ENCODE data around the gene FHOD3. TPM values are rescaled to one million over a fixed set of nuclear protein-coding genes. Genes with fewer than 3 reads are reported as not detected.

Gene FHOD3
- total and polyA plus RNA-seq, 4 donors = 6.2 to 42.0 (median 20.4) TPM

DNA sequence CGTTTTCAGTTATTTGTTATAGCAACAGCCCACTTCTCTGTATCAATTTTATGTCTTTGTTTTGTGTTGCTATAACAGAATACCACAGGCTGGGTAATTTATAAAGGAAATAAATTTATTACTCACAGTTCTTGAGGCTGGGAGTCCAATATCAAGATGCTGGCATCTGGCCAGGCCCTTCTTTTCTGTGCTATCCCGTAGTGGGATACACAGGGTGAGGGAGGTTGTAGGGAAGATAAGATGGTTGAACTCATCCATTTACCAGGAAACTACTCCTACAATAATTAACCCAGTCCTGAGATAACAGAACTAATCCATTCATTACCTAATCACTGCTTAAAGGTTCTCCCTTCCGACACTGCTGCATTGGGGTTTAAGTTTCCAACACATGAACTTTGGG lies 310.6 kb downstream of the FHOD3 start:
- DNase-seq = no peak

DNA sequence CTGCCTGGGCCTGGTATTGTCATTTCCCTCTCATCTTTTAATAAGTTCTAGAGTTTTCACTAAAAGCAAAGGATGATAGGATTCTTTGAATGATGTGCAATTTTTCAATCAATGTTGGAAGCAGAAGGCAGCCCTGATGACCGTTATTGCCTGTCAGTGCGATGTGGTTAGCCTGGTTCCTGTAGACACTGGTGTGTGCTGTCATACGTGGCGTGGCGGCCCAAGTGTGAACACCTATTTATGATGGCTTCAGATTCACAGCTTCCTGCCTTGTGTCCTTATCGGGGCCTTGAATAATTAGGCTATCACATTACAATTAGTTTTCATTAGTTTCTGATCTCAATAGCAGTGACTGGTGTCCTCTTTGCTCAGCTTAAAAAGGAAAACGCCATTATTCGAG lies 312.7 kb downstream of the FHOD3 start:
- Histone ChIP-seq H3K4me3 (ENCODE audit: low read length in 2 of 2) (no peak overlapping the region), H3K36me3 (ENCODE audit: control insufficient read depth in 1 of 2, insufficient read depth in 2 of 2, low read length in 1 of 2) (no peaks in the 10 kb centered on the region), H3K27me3 (ENCODE audit: control insufficient read depth in 1 of 2, insufficient read depth in 2 of 2, low read length in 1 of 2) (no peaks in the 10 kb centered on the region), H3K4me1 (ENCODE audit: control insufficient read depth in 1 of 2, insufficient read depth in 2 of 2, low read length in 2 of 2) (no peaks in the 10 kb centered on the region), H3K9me3 (ENCODE audit: control insufficient read depth, low read length) (no peaks in the 10 kb centered on the region), H3K27ac (ENCODE audit: low read depth in 1 of 2, low read length in 2 of 2) (no peak overlapping the region)
- ATAC-seq (ENCODE audit: low FRiP score) = no peak
- WGBS, 2 donors = 95 to 96% methylated on average over 8 of the region's 8 CpGs
- DNase-seq = no peak
- intact Hi-C loops (cut with DNase I) = no loop called here

More for the DNA sequence above, 310.6 kb downstream of the FHOD3 start:
- intact Hi-C loops (cut with DNase I) = no loop called here
- Histone ChIP-seq H3K27me3 (ENCODE audit: control insufficient read depth in 1 of 2, insufficient read depth in 2 of 2, low read length in 1 of 2) (no peaks in the 10 kb centered on the region), H3K9me3 (ENCODE audit: control insufficient read depth, low read length) (no peaks in the 10 kb centered on the region), H3K4me1 (ENCODE audit: control insufficient read depth in 1 of 2, insufficient read depth in 2 of 2, low read length in 2 of 2) (no peaks in the 10 kb centered on the region), H3K36me3 (ENCODE audit: control insufficient read depth in 1 of 2, insufficient read depth in 2 of 2, low read length in 1 of 2) (peaks cover 0 to 1% of the 10 kb centered on the region in 2 donors), H3K4me3 (ENCODE audit: low read length in 2 of 2) (no peak overlapping the region), H3K27ac (ENCODE audit: low read depth in 1 of 2, low read length in 2 of 2) (no peak overlapping the region)
- no peak for ATAC-seq (ENCODE audit: low FRiP score)
- 74 to 86% methylated on average over 3 of the region's 3 CpGs for WGBS, 2 donors

DNA sequence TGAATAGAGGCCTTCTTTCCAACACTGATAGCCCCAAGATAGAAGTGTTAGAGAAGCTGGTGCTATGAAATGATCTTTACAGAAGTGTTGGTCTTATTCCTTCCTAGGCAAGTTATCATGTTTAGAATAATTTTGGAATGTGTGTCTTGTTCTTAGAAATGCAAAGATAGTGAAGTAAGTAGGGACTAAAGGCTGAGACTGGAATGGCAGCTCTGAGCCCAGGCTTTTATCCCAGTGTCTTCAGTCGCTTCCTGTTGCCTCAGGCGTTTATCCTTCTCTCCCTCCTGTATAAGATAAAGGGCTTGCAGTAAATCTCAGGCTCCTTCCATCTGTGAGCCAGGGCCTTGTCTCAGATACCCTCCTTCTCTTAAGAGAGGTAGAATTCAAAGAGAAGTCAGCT lies 313.1 kb downstream of the FHOD3 start:
- WGBS, 2 donors = 79 to 83% methylated on average over 2 of the region's 2 CpGs
- Histone ChIP-seq H3K4me3 (ENCODE audit: low read length in 2 of 2) (no peak overlapping the region), H3K4me1 (ENCODE audit: control insufficient read depth in 1 of 2, insufficient read depth in 2 of 2, low read length in 2 of 2) (no peaks in the 10 kb centered on the region), H3K27me3 (ENCODE audit: control insufficient read depth in 1 of 2, insufficient read depth in 2 of 2, low read length in 1 of 2) (no peaks in the 10 kb centered on the region), H3K9me3 (ENCODE audit: control insufficient read depth, low read length) (no peaks in the 10 kb centered on the region), H3K27ac (ENCODE audit: low read depth in 1 of 2, low read length in 2 of 2) (no peak overlapping the region), H3K36me3 (ENCODE audit: control insufficient read depth in 1 of 2, insufficient read depth in 2 of 2, low read length in 1 of 2) (no peaks in the 10 kb centered on the region)
- DNase-seq (no peak), ATAC-seq (ENCODE audit: low FRiP score) (no peak)
- intact Hi-C loops (cut with DNase I) = no loop called here

DNA sequence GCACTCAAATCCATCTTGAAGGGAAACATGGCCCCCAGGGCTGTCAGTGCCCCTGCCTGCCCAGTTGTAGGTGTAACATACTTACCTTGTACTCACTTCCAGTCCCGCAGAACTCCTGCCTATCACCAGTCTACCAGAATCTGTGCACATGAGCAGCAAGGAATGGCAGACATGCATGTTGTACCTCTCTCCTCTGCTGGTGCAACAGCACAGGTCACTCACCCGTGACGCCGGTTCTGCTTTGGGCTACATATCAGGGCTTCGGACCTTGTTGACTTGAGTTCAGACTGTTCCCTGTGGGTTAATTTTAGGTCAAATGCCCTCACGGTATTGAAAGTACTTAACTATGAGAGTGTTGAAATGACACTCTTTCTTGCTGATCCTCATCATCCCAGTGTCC lies 315.6 kb downstream of the FHOD3 start:
- intact Hi-C loops (cut with DNase I) = no loop called here
- ATAC-seq (ENCODE audit: low FRiP score) = no peak
- no peak overlapping the region for H3K4me3 ChIP-seq (ENCODE audit: low read length in 2 of 2)

DNA sequence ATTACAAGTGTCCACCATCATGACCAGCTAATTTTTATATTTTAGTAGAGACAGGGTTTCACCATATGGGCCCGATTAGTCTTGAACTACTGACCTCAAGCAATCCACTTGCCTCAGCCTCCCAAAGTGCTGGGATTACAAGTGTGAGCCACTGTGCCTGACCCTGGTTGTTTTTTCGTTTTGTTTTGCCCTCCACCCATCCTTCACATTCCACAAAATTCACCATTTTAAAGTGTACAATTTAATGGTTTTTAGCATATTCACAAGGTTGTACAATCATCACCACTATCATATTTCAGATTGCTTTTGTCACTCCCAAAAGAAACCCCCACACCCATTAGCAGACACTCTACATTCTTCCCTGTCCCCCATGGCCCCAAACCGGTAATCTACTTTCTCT lies 316.3 kb downstream of the FHOD3 start:
- no peak for DNase-seq
- no peak overlapping the region for H3K27ac ChIP-seq (ENCODE audit: low read depth in 1 of 2, low read length in 2 of 2)
- WGBS, 2 donors = 92% methylated on average over 3 of the region's 3 CpGs

More for the DNA sequence above, 315.6 kb downstream of the FHOD3 start:
- no peak for DNase-seq
- H3K27ac ChIP-seq (ENCODE audit: low read depth in 1 of 2, low read length in 2 of 2) = no peak overlapping the region
- H3K4me1 ChIP-seq (ENCODE audit: control insufficient read depth in 1 of 2, insufficient read depth in 2 of 2, low read length in 2 of 2) = no peaks in the 10 kb centered on the region
- H3K9me3 ChIP-seq (ENCODE audit: control insufficient read depth, low read length) = no peaks in the 10 kb centered on the region
- H3K27me3 ChIP-seq (ENCODE audit: control insufficient read depth in 1 of 2, insufficient read depth in 2 of 2, low read length in 1 of 2) = no peaks in the 10 kb centered on the region
- H3K36me3 ChIP-seq (ENCODE audit: control insufficient read depth in 1 of 2, insufficient read depth in 2 of 2, low read length in 1 of 2) = no peaks in the 10 kb centered on the region
- 86 to 93% methylated on average over 6 of the region's 6 CpGs for WGBS, 2 donors

DNA sequence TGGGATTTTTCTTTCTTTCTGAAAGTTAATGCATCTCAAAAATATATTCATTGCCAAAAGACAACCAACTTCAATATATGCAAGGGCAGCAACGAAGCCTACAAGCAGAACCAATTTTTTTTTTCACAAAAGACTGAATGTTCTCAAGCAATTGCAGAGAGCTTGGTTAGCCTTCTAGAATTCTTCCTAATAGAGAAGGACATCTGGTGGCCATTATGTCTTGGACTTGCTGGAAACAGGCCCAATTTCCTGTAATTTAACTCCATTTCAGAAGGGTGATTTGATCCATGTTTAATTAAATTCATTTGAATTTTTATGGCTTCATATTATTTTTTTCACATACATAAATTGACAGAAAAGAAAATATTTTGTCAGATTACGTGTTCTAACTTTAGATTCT lies 323.3 kb downstream of the FHOD3 start:
- DNase-seq (no peak), ATAC-seq (ENCODE audit: low FRiP score) (no peak)
- 42 to 47% methylated on average over 2 of the region's 2 CpGs for WGBS, 2 donors
- Histone ChIP-seq H3K27ac (ENCODE audit: low read depth in 1 of 2, low read length in 2 of 2) (no peak overlapping the region), H3K36me3 (ENCODE audit: control insufficient read depth in 1 of 2, insufficient read depth in 2 of 2, low read length in 1 of 2) (no peaks in the 10 kb centered on the region), H3K27me3 (ENCODE audit: control insufficient read depth in 1 of 2, insufficient read depth in 2 of 2, low read length in 1 of 2) (no peaks in the 10 kb centered on the region), H3K4me3 (ENCODE audit: low read length in 2 of 2) (no peak overlapping the region), H3K4me1 (ENCODE audit: control insufficient read depth in 1 of 2, insufficient read depth in 2 of 2, low read length in 2 of 2) (peaks cover 0 to 5% of the 10 kb centered on the region in 2 donors), H3K9me3 (ENCODE audit: control insufficient read depth, low read length) (no peaks in the 10 kb centered on the region)
- intact Hi-C loops (cut with DNase I) = no loop called here

More for the DNA sequence above, 316.3 kb downstream of the FHOD3 start:
- ATAC-seq (ENCODE audit: low FRiP score) = no peak
- Histone ChIP-seq H3K9me3 (ENCODE audit: control insufficient read depth, low read length) (no peaks in the 10 kb centered on the region), H3K36me3 (ENCODE audit: control insufficient read depth in 1 of 2, insufficient read depth in 2 of 2, low read length in 1 of 2) (no peaks in the 10 kb centered on the region), H3K4me1 (ENCODE audit: control insufficient read depth in 1 of 2, insufficient read depth in 2 of 2, low read length in 2 of 2) (no peaks in the 10 kb centered on the region), H3K27me3 (ENCODE audit: control insufficient read depth in 1 of 2, insufficient read depth in 2 of 2, low read length in 1 of 2) (no peaks in the 10 kb centered on the region), H3K4me3 (ENCODE audit: low read length in 2 of 2) (no peak overlapping the region)
- intact Hi-C loops (cut with DNase I) = no loop called here

DNA sequence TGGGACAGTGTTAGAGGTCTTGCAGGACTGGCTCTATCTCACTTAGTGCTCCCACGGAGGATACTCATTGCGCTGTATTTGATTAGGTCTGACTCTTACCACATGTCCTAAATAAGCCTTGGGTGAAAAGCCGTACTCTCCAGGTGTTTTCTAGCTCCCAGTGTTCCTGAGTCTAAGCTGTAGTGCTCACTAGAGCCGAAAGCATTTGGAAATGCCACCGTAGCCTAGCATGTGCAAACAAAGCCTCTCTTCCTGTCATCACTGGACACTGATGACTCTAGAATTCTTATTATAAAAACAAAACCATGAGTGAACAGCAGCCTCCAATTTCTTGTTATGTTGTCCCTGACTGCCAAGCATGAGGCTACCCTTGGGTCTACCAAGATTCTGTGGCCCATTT lies 325.1 kb downstream of the FHOD3 start:
- no peak for DNase-seq
- H3K4me1 ChIP-seq (ENCODE audit: control insufficient read depth in 1 of 2, insufficient read depth in 2 of 2, low read length in 2 of 2) = peaks cover 0 to 5% of the 10 kb centered on the region in 2 donors
- intact Hi-C loops (cut with DNase I) = no loop called here
- no peaks in the 10 kb centered on the region for H3K27me3 ChIP-seq (ENCODE audit: control insufficient read depth in 1 of 2, insufficient read depth in 2 of 2, low read length in 1 of 2)
- no peaks in the 10 kb centered on the region for H3K36me3 ChIP-seq (ENCODE audit: control insufficient read depth in 1 of 2, insufficient read depth in 2 of 2, low read length in 1 of 2)
- ATAC-seq (ENCODE audit: low FRiP score) = no peak
- H3K27ac ChIP-seq (ENCODE audit: low read depth in 1 of 2, low read length in 2 of 2) = no peak overlapping the region
- H3K4me3 ChIP-seq (ENCODE audit: low read length in 2 of 2) = no peak overlapping the region
- H3K9me3 ChIP-seq (ENCODE audit: control insufficient read depth, low read length) = no peaks in the 10 kb centered on the region
- whole genome bisulfite sequencing, 2 donors = 86 to 87% methylated on average over 5 of the region's 5 CpGs

DNA sequence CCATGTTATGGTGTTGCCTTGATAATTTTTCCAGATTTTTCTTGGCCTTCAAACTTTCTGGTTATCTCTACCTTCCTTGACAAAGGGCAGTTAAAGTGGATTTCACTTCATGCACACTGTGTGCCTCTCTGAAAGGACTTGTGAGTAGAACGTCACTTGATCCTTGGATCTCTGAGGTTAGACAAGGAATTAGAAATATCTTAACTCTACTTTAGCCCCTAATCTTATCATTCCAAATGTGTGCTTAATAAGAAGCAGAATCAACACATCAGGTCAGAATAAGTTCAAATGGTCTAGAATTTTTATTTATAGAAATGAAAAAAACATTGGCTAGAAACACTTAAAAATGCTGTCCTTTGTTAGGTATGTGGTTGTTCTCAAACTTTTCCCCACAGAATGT lies 325.6 kb downstream of the FHOD3 start:
- H3K36me3 ChIP-seq (ENCODE audit: control insufficient read depth in 1 of 2, insufficient read depth in 2 of 2, low read length in 1 of 2) = no peaks in the 10 kb centered on the region
- no peaks in the 10 kb centered on the region for H3K9me3 ChIP-seq (ENCODE audit: control insufficient read depth, low read length)
- no peak for DNase-seq
- H3K27me3 ChIP-seq (ENCODE audit: control insufficient read depth in 1 of 2, insufficient read depth in 2 of 2, low read length in 1 of 2) = no peaks in the 10 kb centered on the region
- intact Hi-C loops (cut with DNase I) = no loop called here
- H3K4me3 ChIP-seq (ENCODE audit: low read length in 2 of 2) = no peak overlapping the region
- peaks cover 0 to 5% of the 10 kb centered on the region in 2 donors for H3K4me1 ChIP-seq (ENCODE audit: control insufficient read depth in 1 of 2, insufficient read depth in 2 of 2, low read length in 2 of 2)
- no peak overlapping the region for H3K27ac ChIP-seq (ENCODE audit: low read depth in 1 of 2, low read length in 2 of 2)
- no peak for ATAC-seq (ENCODE audit: low FRiP score)
- 12 to 21% methylated on average over 1 of the region's 1 CpG for whole genome bisulfite sequencing, 2 donors

DNA sequence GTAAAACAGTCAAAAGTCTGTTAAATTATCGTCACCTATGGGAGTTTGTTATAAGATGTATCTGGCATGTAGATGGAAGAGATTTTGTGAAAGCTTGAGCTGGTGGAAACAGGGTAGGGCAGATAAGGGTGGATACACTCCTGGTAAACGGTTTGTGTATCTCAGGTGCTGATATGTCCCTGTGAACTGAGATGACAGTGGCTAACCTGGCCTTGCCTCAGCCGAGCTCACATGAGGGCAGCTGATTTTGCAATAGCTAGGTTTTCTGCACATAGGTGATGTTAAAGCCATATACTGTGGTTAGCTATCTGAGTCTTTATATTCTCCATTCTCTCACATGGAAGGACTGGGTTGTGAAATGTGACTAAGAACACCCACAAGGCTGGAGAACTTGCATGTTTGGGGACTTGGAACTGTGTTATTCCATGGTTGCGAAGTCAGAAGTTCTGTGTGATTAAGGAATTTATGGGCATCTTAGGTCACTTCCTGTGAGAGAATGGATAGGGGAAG lies 326.2 kb downstream of the FHOD3 start:
- Histone ChIP-seq H3K27me3 (ENCODE audit: control insufficient read depth in 1 of 2, insufficient read depth in 2 of 2, low read length in 1 of 2) (no peaks in the 10 kb centered on the region), H3K36me3 (ENCODE audit: control insufficient read depth in 1 of 2, insufficient read depth in 2 of 2, low read length in 1 of 2) (no peaks in the 10 kb centered on the region), H3K4me3 (ENCODE audit: low read length in 2 of 2) (no peak overlapping the region), H3K9me3 (ENCODE audit: control insufficient read depth, low read length) (no peaks in the 10 kb centered on the region), H3K4me1 (ENCODE audit: control insufficient read depth in 1 of 2, insufficient read depth in 2 of 2, low read length in 2 of 2) (peaks cover 0 to 5% of the 10 kb centered on the region in 2 donors), H3K27ac (ENCODE audit: low read depth in 1 of 2, low read length in 2 of 2) (no peak overlapping the region)
- intact Hi-C loops (cut with DNase I) = no loop called here
- WGBS, 2 donors = 74 to 75% methylated on average over 4 of the region's 4 CpGs
- no peak for ATAC-seq (ENCODE audit: low FRiP score)
- DNase-seq = no peak
